Gastroesophageal sphincter (tissue), 4 donors: Measurements from ENCODE around the gene PACRG. TPM values are rescaled to one million over a fixed set of nuclear protein-coding genes. Genes with fewer than 3 reads are reported as not detected.

Experiments used
- ATAC-seq: fragments of 150-250 bp; one replicate; pipeline ENCODE4 v1.9.1; 2016; ENCODE audit warnings: mild to moderate bottlenecking, moderate library complexity
- H3K27ac ChIP-seq, 4 donors: fragments of 200-600 bp; sonication (generic) in 3 of 4; 1 replicate in 3 of 4; 2 replicates in 1 of 4; pipeline ENCODE4 v1.5.1; 2016 to 2019
- H3K27me3 ChIP-seq: fragments of 200-600 bp; sonication (generic); one replicate; pipeline ENCODE4 v1.5.1; 2019
- H3K36me3 ChIP-seq, 2 donors: fragments of 200-600 bp; sonication (generic); one replicate each; pipeline ENCODE4 v1.5.1; 2019; ENCODE audit warnings: control low read depth in 1 of 2
- H3K4me1 ChIP-seq, 3 donors: fragments of 200-600 bp; sonication (generic); 1 replicate in 2 of 3; 2 replicates in 1 of 3; pipeline ENCODE4 v1.5.1; 2016 to 2019; ENCODE audit warnings: control low read depth in 2 of 3
- H3K4me3 ChIP-seq, 2 donors: fragments of 200-600 bp; sonication (generic); one replicate each; pipeline ENCODE4 v1.5.1; 2019; ENCODE audit warnings: mild to moderate bottlenecking in 1 of 2, moderate library complexity in 1 of 2
- H3K9me3 ChIP-seq, 3 donors: fragments of 200-600 bp; sonication (generic); one replicate each; pipeline ENCODE4 v1.5.1; 2017 to 2019; ENCODE audit warnings: control low read depth in 2 of 3
- EP300 ChIP-seq: sonication (generic); formaldehyde crosslinking; IDR thresholded peaks from one replicate; pipeline ENCODE4 v1.6.1; 2017; ENCODE audit warnings: antibody characterized with exemption, mild to moderate bottlenecking
- POLR2A ChIP-seq, 2 donors: fragments of 450-650 bp; IDR thresholded peaks; one replicate each; pipeline ENCODE4 v1.6.1; 2017; ENCODE audit warnings: antibody characterized with exemption in 2 of 2, mild to moderate bottlenecking in 2 of 2, moderate library complexity in 1 of 2
- POLR2AphosphoS5 ChIP-seq: sonication (generic); formaldehyde crosslinking; IDR thresholded peaks from one replicate; pipeline ENCODE4 v1.6.1; 2017; ENCODE audit warnings: antibody characterized with exemption
- WGBS, 2 donors: methylation state at CpG; one replicate each; pipeline ENCODE4 v1.1.5; 2018; ENCODE audit warnings: low coverage in 1 of 2; 5-methylcytosine and 5-hydroxymethylcytosine counted together
- total RNA-seq, 4 donors: library from RNA; depleted of rRNA; stranded (reverse); fragments of >200 nt; gene quantifications; one replicate each; pipeline ENCODE4 v1.1.0, GENCODE V29; 2016
- TF ChIP-seq, protein P1 (sequence below), 4 experiments: fragments of 200-600 bp in 2 of 4; fragments of 450-650 bp in 2 of 4; sonication (generic) in 1 of 4; IDR thresholded peaks; one replicate each; pipeline ENCODE4 v1.5.1; 2017 to 2019; ENCODE audit warnings: antibody characterized with exemption in 4 of 4, mild to moderate bottlenecking in 2 of 4, moderate library complexity in 2 of 4

PACRG gene
- total RNA-seq, 4 donors from 2014 or later, result 1.0 to 7.0 TPM; not detected in 2

DNA sequence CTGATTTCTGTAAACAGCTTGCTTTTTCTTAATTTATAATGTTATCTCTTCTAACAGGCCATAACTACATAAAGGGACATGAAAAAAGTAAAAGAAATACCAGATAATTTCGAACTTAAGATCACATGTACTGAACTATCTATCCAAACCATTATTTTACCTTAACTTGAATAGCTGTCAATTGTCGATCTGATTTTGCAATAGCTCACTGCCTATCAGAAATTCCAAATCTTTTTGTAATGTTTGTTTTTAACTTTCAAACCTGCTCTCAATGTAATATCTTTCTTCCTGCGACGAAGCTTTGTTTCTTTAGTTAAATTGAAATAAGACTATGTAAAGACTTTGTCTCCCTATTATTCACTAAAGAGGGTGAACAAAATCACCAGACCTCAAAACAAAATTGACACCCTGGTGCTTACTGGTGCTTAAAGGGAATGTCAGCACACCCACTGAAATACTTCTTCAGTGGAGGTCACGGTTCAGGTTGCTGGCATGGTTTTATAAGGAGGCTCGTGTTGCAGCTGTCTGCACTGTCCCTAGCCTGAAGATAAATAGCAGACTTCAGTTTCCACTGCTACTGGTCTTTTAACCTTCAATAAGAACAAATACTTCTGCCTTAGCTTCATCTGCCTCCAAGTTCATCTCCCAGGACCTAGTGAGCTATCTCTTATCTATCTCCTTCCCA is 569.2 kb downstream of the PACRG start:
- ATAC-seq, result no peak
- 73 to 78% methylated on average over 6 of the region's 6 CpGs for WGBS, 2 donors
- H3K4me1 ChIP-seq, result no peaks in the 10 kb centered on the region

DNA sequence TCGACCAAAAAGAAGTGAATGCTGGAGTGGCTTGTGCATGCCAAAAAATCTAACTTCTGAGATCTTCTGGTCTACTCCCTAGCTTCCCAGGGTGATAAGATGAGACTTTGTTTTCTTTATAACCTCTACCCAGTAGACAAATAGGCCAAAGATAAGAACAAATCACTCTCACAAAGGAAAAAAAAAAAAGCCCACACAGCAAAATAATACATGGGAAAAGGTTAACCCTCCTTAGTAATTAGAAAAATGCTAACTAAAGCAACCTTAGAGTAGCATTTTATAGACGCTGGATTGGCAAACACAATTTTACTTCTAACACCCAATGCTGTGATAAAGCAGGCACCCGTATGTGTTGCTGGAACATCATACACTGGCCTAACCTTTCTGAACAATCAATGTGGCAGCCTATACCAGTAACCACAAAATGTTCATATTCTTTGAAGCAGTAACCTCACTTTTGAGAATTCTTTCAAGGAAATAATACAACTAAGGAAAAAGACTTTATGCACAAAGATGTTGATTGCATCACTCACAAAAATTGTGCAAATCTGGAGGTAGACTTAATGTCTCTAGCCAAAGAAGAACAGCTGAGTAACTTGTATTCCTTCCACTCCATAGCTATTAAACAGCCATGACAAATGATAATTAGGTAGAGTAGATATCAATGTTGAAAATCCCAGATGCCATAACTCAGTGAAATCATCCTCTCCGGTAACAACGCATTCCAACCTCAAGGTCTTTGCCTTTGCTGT is 570.5 kb downstream of the PACRG start:
- H3K27ac ChIP-seq, result no peak overlapping the region
- no peak for ATAC-seq
- no peaks in the 10 kb centered on the region for H3K4me1 ChIP-seq
- H3K27me3 ChIP-seq, result no peaks in the 10 kb centered on the region
- H3K36me3 ChIP-seq, result no peaks in the 10 kb centered on the region
- 78 to 85% methylated on average over 4 to 5 of the region's 5 CpGs for WGBS, 2 donors
- no peak for TF ChIP-seq POLR2A (IDR thresholded peaks at IDR 0.05)
- TF ChIP-seq EP300, result no peak
- TF ChIP-seq, protein P1, sequence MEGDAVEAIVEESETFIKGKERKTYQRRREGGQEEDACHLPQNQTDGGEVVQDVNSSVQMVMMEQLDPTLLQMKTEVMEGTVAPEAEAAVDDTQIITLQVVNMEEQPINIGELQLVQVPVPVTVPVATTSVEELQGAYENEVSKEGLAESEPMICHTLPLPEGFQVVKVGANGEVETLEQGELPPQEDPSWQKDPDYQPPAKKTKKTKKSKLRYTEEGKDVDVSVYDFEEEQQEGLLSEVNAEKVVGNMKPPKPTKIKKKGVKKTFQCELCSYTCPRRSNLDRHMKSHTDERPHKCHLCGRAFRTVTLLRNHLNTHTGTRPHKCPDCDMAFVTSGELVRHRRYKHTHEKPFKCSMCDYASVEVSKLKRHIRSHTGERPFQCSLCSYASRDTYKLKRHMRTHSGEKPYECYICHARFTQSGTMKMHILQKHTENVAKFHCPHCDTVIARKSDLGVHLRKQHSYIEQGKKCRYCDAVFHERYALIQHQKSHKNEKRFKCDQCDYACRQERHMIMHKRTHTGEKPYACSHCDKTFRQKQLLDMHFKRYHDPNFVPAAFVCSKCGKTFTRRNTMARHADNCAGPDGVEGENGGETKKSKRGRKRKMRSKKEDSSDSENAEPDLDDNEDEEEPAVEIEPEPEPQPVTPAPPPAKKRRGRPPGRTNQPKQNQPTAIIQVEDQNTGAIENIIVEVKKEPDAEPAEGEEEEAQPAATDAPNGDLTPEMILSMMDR (IDR thresholded peaks at IDR 0.05), result no peak
- no peak for TF ChIP-seq POLR2AphosphoS5
- no peak overlapping the region for H3K4me3 ChIP-seq
- no peaks in the 10 kb centered on the region for H3K9me3 ChIP-seq

More for the DNA sequence above, 569.2 kb downstream of the PACRG start:
- no peak overlapping the region for H3K27ac ChIP-seq
- H3K4me3 ChIP-seq, result no peak overlapping the region
- no peaks in the 10 kb centered on the region for H3K36me3 ChIP-seq
- TF ChIP-seq EP300 (no peak), POLR2AphosphoS5 (no peak), POLR2A (IDR thresholded peaks at IDR 0.05) (no peak)
- TF ChIP-seq, protein P1 (IDR thresholded peaks at IDR 0.05), result no peak
- no peaks in the 10 kb centered on the region for H3K9me3 ChIP-seq
- H3K27me3 ChIP-seq, result no peaks in the 10 kb centered on the region

DNA sequence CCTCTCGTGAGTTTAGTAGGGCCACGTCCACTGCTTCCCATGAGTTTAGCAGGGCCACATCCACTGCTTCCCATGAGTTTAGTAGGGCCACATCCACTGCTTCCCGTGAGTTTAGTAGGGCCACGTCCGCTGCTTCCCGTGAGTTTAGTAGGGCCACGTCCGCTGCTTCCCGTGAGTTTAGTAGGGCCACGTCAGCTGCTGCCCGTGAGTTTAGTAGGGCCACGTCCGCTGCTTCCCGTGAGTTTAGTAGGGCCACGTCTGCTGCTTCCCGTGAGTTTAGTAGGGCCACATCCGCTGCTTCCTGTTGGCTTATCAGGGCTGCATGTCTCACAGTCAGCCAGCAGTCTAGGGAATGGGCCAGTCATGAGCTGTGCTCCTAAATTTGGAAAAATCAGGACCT is 573.1 kb downstream of the PACRG start:
- Histone ChIP-seq H3K4me1 (no peaks in the 10 kb centered on the region), H3K4me3 (no peak overlapping the region), H3K36me3 (no peaks in the 10 kb centered on the region), H3K9me3 (no peaks in the 10 kb centered on the region), H3K27ac (no peak overlapping the region), H3K27me3 (no peaks in the 10 kb centered on the region)
- whole genome bisulfite sequencing, 2 donors, result 89 to 100% methylated on average over 2 to 3 of the region's 17 CpGs
- no peak for TF ChIP-seq POLR2AphosphoS5
- TF ChIP-seq, protein P1 (IDR thresholded peaks at IDR 0.05), result no peak
- no peak for ATAC-seq

DNA sequence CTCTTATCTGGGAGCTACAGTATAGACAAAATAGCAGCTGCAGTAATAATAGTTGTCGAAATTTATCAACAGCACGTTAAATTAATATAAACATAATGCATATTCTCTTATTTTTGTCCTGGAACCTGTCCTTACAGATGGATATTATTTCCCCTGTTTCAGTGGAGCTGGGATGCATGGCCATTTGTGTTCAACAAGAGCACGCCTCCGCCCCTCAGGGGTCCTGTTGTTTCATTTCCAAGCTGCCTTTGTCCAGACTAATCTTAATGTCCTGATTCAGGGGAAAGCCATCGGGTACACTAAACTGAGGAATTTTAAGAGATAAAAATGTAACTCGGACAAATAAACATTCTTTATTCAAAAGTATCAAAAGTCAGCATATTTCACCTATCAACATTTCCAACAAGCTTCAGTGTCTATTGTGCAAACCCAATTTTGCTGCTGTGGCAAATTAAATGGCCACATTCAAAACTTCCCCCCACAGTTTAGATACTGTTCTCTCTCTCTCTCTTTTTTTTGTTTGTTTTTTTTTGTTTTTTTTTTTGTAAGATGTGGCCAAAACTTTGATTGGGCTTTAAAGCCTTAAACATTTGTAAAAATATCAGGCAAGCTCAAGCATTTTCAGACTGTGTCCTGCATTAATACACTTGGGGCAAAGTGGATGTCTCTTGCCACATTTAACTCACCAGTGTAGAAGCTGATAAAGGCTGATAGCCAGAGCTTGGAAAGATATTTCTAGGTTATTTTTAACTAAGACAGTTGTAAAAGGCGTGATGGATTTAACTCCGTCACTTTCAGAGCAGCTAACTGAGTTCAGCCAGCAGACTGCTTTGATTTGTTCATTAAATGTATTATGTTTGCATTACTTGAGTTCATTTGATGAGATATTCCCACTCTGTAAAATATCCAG is 574.2 kb downstream of the PACRG start:
- no peaks in the 10 kb centered on the region for H3K4me1 ChIP-seq
- TF ChIP-seq, protein P1 (IDR thresholded peaks at IDR 0.05), result no peak
- TF ChIP-seq POLR2AphosphoS5, result no peak
- no peaks in the 10 kb centered on the region for H3K36me3 ChIP-seq
- no peak overlapping the region for H3K4me3 ChIP-seq
- no peak for ATAC-seq
- H3K27me3 ChIP-seq, result no peaks in the 10 kb centered on the region
- H3K9me3 ChIP-seq, result no peaks in the 10 kb centered on the region
- WGBS, 2 donors, result 51 to 57% methylated on average over 8 of the region's 8 CpGs
- no peak overlapping the region for H3K27ac ChIP-seq
